Esophagus squamous epithelium (tissue), 4 donors: ENCODE measurements around the gene ZNF789.

ENCODE experiments used
- POLR2A ChIP-seq, 4 donors: fragments of 450-650 bp; IDR thresholded peaks; one replicate each; pipeline ENCODE4 v1.6.1; 2017; ENCODE audit warnings: antibody characterized with exemption in 4 of 4, mild to moderate bottlenecking in 4 of 4, moderate library complexity in 3 of 4
- TF ChIP-seq, protein P1 (sequence below), 6 experiments: fragments of 450-650 bp in 4 of 6; fragments of 200-600 bp in 2 of 6; sonication (generic) in 2 of 6; IDR thresholded peaks; one replicate each; pipeline ENCODE4 v1.5.1; 2016 to 2019; ENCODE audit warnings: antibody characterized with exemption in 6 of 6, mild to moderate bottlenecking in 4 of 6, moderate library complexity in 4 of 6

DNA sequence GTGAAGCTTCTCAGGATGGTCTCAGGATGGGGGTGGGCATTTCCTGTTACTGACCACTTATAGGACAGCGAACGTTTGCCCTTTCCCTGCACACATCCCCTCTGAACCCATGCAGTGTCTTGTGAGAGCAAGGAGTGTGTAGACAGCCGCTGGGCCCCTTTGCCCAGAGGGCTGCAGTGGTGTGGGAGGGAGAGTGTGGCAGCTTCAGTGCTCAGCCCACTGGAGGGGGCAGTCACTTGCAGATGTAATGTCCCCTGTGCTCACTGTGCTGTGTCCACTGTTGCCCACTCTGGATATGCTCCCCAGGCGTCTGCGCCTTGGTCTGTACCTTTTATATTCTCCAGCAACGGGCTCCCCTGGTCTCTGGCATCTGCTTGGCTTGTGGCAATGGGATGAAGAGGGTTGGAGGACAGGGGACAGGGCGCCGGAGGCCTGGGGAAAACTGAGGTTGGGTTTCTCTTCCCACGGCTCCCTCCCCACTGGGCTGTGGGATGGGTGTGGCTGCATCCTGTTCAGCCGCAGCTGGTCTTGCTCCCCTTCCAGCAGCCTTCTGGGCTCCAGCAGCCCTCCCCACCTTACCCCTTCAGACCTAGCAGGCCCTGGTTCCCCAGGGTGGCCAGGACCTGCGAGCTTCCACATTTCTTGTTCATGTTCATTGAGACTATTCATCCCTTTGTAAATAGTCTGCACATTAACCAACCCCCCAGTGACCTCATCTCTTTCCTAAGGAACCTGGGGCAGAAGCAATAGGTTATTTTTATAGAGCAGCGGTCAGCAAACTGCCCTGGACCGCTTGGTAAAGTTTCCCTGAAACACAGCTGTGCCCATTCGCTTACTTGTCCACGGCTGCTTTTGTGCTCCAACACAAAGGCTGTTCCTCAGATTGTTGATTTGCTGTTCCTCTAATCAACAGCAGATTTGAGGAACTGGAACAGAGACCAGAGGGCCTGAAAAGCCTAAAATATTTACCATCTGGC, 6.1 kb downstream of the ZNF789 start:
- TF ChIP-seq, protein P1, sequence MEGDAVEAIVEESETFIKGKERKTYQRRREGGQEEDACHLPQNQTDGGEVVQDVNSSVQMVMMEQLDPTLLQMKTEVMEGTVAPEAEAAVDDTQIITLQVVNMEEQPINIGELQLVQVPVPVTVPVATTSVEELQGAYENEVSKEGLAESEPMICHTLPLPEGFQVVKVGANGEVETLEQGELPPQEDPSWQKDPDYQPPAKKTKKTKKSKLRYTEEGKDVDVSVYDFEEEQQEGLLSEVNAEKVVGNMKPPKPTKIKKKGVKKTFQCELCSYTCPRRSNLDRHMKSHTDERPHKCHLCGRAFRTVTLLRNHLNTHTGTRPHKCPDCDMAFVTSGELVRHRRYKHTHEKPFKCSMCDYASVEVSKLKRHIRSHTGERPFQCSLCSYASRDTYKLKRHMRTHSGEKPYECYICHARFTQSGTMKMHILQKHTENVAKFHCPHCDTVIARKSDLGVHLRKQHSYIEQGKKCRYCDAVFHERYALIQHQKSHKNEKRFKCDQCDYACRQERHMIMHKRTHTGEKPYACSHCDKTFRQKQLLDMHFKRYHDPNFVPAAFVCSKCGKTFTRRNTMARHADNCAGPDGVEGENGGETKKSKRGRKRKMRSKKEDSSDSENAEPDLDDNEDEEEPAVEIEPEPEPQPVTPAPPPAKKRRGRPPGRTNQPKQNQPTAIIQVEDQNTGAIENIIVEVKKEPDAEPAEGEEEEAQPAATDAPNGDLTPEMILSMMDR (IDR thresholded peaks at IDR 0.05): no peak
- TF ChIP-seq POLR2A (IDR thresholded peaks at IDR 0.05): no peak
